ENCODE data around the gene TMPRSS2.

- TF ChIP-seq CTCF (IDR thresholded peaks at IDR 0.05) (no peak), POLR2AphosphoS5 (IDR thresholded peaks at IDR 0.05) (peak in 1 of 3 donors; percentile 53), POLR2A (IDR thresholded peaks at IDR 0.05) (no peak)
Observed at GRCh38 chr21:41506611-41507520, 1.1 kb downstream of the TMPRSS2 start.

All from breast epithelium (tissue), 3 donors.